H9 (cell line): ENCODE measurements around the gene SORBS1. TPM values are rescaled to one million over a fixed set of nuclear protein-coding genes. Genes with fewer than 3 reads are reported as not detected.

Experiments used
- DNase-seq: peaks from one replicate; pipeline ENCODE4 v3.0.0-alpha.2; 2017
- H2AFZ ChIP-seq: one replicate; pipeline ENCODE4 v1.6.1; 2013; ENCODE audit warnings: mild to moderate bottlenecking, low read length, control low read depth, moderate library complexity
- H2AK5ac ChIP-seq: 2 replicates; pipeline ENCODE4 v1.6.1; 2013; ENCODE audit warnings: low read length, control low read depth, mixed read lengths; ENCODE audit not compliant: insufficient read length
- H2BK120ac ChIP-seq: one replicate; pipeline ENCODE4 v1.6.1; 2013; ENCODE audit warnings: low read depth, mild to moderate bottlenecking, low read length, control low read depth, inconsistent platforms; ENCODE audit not compliant: poor library complexity, severe bottlenecking
- H2BK12ac ChIP-seq: 2 replicates; pipeline ENCODE4 v1.6.1; 2013; ENCODE audit warnings: low read length, control low read depth, mixed read lengths, low read depth; ENCODE audit not compliant: insufficient read length
- H2BK15ac ChIP-seq: 2 replicates; pipeline ENCODE4 v1.6.1; 2013; ENCODE audit warnings: low read depth, low read length, control low read depth
- H2BK20ac ChIP-seq: one replicate; pipeline ENCODE4 v1.6.1; 2013; ENCODE audit warnings: low read depth, mild to moderate bottlenecking, low read length, control low read depth, inconsistent platforms; ENCODE audit not compliant: poor library complexity, severe bottlenecking
- H2BK5ac ChIP-seq: 2 replicates; pipeline ENCODE4 v1.6.1; 2013; ENCODE audit warnings: low read length, control low read depth, mixed read lengths; ENCODE audit not compliant: insufficient read length
- H3K14ac ChIP-seq: 2 replicates; pipeline ENCODE4 v1.6.1; 2013; ENCODE audit warnings: low read length, control low read depth; ENCODE audit not compliant: insufficient read depth
- H3K18ac ChIP-seq: 2 replicates; pipeline ENCODE4 v1.6.1; 2013; ENCODE audit warnings: low read depth, mild to moderate bottlenecking, mixed read lengths, low read length, control low read depth; ENCODE audit not compliant: insufficient read length
- H3K23ac ChIP-seq: 2 replicates; pipeline ENCODE4 v1.6.1; 2013; ENCODE audit warnings: low read length, control low read depth, mixed read lengths, low read depth; ENCODE audit not compliant: insufficient read length
- H3K23me2 ChIP-seq: 2 replicates; pipeline ENCODE4 v1.6.1; 2013; ENCODE audit warnings: low read depth, mild to moderate bottlenecking, mixed read lengths, low read length, control low read depth; ENCODE audit not compliant: insufficient read length, poor library complexity, severe bottlenecking
- H3K27ac ChIP-seq: 2 replicates; pipeline ENCODE4 v1.5.1; 2013; ENCODE audit warnings: low read length, control low read depth, mixed read lengths, low read depth; ENCODE audit not compliant: insufficient read length
- H3K27me3 ChIP-seq: 2 replicates; pipeline ENCODE4 v1.6.1; 2013; ENCODE audit warnings: low read length, control low read depth, inconsistent platforms; ENCODE audit not compliant: insufficient read depth
- H3K4ac ChIP-seq: 2 replicates; pipeline ENCODE4 v1.6.1; 2013; ENCODE audit warnings: low read depth, mild to moderate bottlenecking, control low read depth, inconsistent platforms, low read length, moderate library complexity
- H3K4me1 ChIP-seq: 2 replicates; pipeline ENCODE4 v1.6.1; 2013; ENCODE audit warnings: low read length, control low read depth, inconsistent platforms; ENCODE audit not compliant: insufficient read depth
- H3K4me2 ChIP-seq: 2 replicates; pipeline ENCODE4 v1.6.1; 2013; ENCODE audit warnings: low read length, control low read depth, mixed read lengths; ENCODE audit not compliant: insufficient read length, insufficient read depth
- H3K56ac ChIP-seq: 2 replicates; pipeline ENCODE4 v1.6.1; 2013; ENCODE audit warnings: low read depth, mild to moderate bottlenecking, mixed read lengths, low read length, control low read depth; ENCODE audit not compliant: insufficient read length
- H3K79me1 ChIP-seq: 2 replicates; pipeline ENCODE4 v1.6.1; 2013; ENCODE audit warnings: low read depth, mild to moderate bottlenecking, moderate library complexity, low read length, control low read depth, inconsistent platforms; ENCODE audit not compliant: insufficient read depth, poor library complexity, severe bottlenecking
- H3K79me2 ChIP-seq: 2 replicates; pipeline ENCODE4 v1.6.1; 2013; ENCODE audit warnings: low read length, control low read depth, inconsistent platforms; ENCODE audit not compliant: insufficient read depth
- H3K9ac ChIP-seq: 2 replicates; pipeline ENCODE4 v1.6.1; 2013; ENCODE audit warnings: low read length, control low read depth, mixed read lengths; ENCODE audit not compliant: insufficient read length; ENCODE audit errors: extremely low read depth
- H3K9me3 ChIP-seq: one replicate; pipeline ENCODE4 v1.6.1; 2013; ENCODE audit warnings: low read depth, low read length, inconsistent platforms; ENCODE audit not compliant: control insufficient read depth
- H3T11ph ChIP-seq: one replicate; pipeline ENCODE4 v1.6.1; 2013; ENCODE audit warnings: mild to moderate bottlenecking, low read length, control low read depth, inconsistent platforms
- H4K20me1 ChIP-seq: one replicate; pipeline ENCODE4 v1.6.1; 2013; ENCODE audit not compliant: control insufficient read depth, insufficient read length, insufficient read depth
- H4K5ac ChIP-seq: 2 replicates; pipeline ENCODE4 v1.6.1; 2013; ENCODE audit warnings: low read depth, mild to moderate bottlenecking, mixed read lengths, low read length, control low read depth; ENCODE audit not compliant: insufficient read length
- H4K8ac ChIP-seq: replicated peaks from 2 replicates; pipeline ENCODE4 v1.6.1; 2013; ENCODE audit warnings: low read length, control low read depth, mixed read lengths, low read depth; ENCODE audit not compliant: insufficient read length
- H4K91ac ChIP-seq: 2 replicates; pipeline ENCODE4 v1.6.1; 2013; ENCODE audit warnings: low read depth, mild to moderate bottlenecking, moderate library complexity, mixed read lengths, low read length, control low read depth; ENCODE audit not compliant: insufficient read length
- H3K27ac Mint-ChIP-seq, 3 experiments: 2 replicates in 2 of 3; 3 replicates in 1 of 3; pipeline ENCODE4 v1.8.0; 2020 to 2021; ENCODE audit warnings: mixed read lengths in 3 of 3, mild to moderate bottlenecking in 1 of 3, moderate library complexity in 1 of 3
- H3K27me3 Mint-ChIP-seq: 2 replicates; pipeline ENCODE4 v1.8.0; 2021; ENCODE audit warnings: low read depth, mild to moderate bottlenecking, moderate library complexity, mixed read lengths
- H3K36me3 Mint-ChIP-seq, 3 experiments: 2 replicates in 2 of 3; 3 replicates in 1 of 3; pipeline ENCODE4 v1.8.0; 2020 to 2021; ENCODE audit warnings: low read depth in 3 of 3, mixed read lengths in 3 of 3; ENCODE audit not compliant: insufficient read depth in 1 of 3
- H3K4me1 Mint-ChIP-seq, 2 experiments: 2 replicates each; pipeline ENCODE4 v1.8.0; 2020; ENCODE audit warnings: mixed read lengths in 2 of 2
- H3K4me3 Mint-ChIP-seq, 2 experiments: 2 replicates in 1 of 2; 3 replicates in 1 of 2; pipeline ENCODE4 v1.8.0; 2020 to 2021; ENCODE audit warnings: mild to moderate bottlenecking in 2 of 2, mixed read lengths in 2 of 2, moderate library complexity in 1 of 2
- H3K9me3 Mint-ChIP-seq, 2 experiments: 2 replicates in 1 of 2; 3 replicates in 1 of 2; pipeline ENCODE4 v1.8.0; 2020; ENCODE audit warnings: mild to moderate bottlenecking in 2 of 2, mixed read lengths in 2 of 2, moderate library complexity in 1 of 2
- CTCF ChIP-seq: fragments of 200-600 bp; sonication (generic); conservative IDR thresholded peaks from 3 replicates; pipeline ENCODE4 v1.8.0; 2021; ENCODE audit warnings: antibody characterized with exemption, mild to moderate bottlenecking
- WGBS: extraction: QIAGEN DNeasy Blood & Tissue Kit; methylation state at CpG from one replicate; pipeline ENCODE4 v1.1.7; 2013; ENCODE audit warnings: missing lambda C conversion rate, low lambda C conversion rate, mixed read lengths; ENCODE audit not compliant: insufficient read length; ENCODE audit errors: extremely low coverage; 5-methylcytosine and 5-hydroxymethylcytosine counted together
- total RNA-seq: library from RNA; stranded (reverse); gene quantifications from 2 replicates; pipeline ENCODE4 v1.2.1, GENCODE V29; 2021

Gene SORBS1
- total RNA-seq, 1 experiment from 2014 or later, result 24.3 TPM

GRCh38 chr10:95520617-95521016 lies 40.6 kb downstream of the SORBS1 start:
- H4K8ac ChIP-seq, result no peak overlapping the region
- H3K27ac ChIP-seq, result no peak overlapping the region
- H2BK12ac ChIP-seq, result no peak overlapping the region
- no peaks in the 10 kb centered on the region for H3K27me3 Mint-ChIP-seq
- TF ChIP-seq CTCF, result no peak
- H3K36me3 Mint-ChIP-seq, result no peaks in the 10 kb centered on the region
- H3K4me2 ChIP-seq, result no peak overlapping the region
- no peak overlapping the region for H3T11ph ChIP-seq
- no peak overlapping the region for H4K91ac ChIP-seq
- H3K18ac ChIP-seq, result no peak overlapping the region
- no peak overlapping the region for H3K9ac ChIP-seq
- H4K20me1 ChIP-seq, result no peaks in the 10 kb centered on the region
- no peak overlapping the region for H2BK15ac ChIP-seq
- no peak overlapping the region for H3K4me3 Mint-ChIP-seq
- no peak overlapping the region for H4K5ac ChIP-seq
- peaks cover 11% of the 10 kb centered on the region for H3K4me1 ChIP-seq
- H2BK120ac ChIP-seq, result no peak overlapping the region
- no peaks in the 10 kb centered on the region; the same call in 1 of the 2 replicates for H3K79me2 ChIP-seq
- H3K4me1 Mint-ChIP-seq, result peaks cover 29 to 30% of the 10 kb centered on the region in 2 experiments
- H3K14ac ChIP-seq, result no peak overlapping the region
- WGBS, result no CpG with 5 or more reads among the region's 1 CpG
- H2BK5ac ChIP-seq, result no peak overlapping the region
- H3K56ac ChIP-seq, result no peak overlapping the region
- DNase-seq, result no peak
- no peak overlapping the region for H3K23ac ChIP-seq
- peaks cover 3% of the 10 kb centered on the region for H3K79me1 ChIP-seq
- H2AK5ac ChIP-seq, result no peak overlapping the region
- no peak overlapping the region for H2BK20ac ChIP-seq
- no peak overlapping the region for H3K4ac ChIP-seq
- H3K27me3 ChIP-seq, result no peaks in the 10 kb centered on the region
- no peak overlapping the region for H3K27ac Mint-ChIP-seq
- no peaks in the 10 kb centered on the region for H3K9me3 ChIP-seq
- no peak overlapping the region for H2AFZ ChIP-seq
- H3K23me2 ChIP-seq, result no peaks in the 10 kb centered on the region
- H3K9me3 Mint-ChIP-seq, result no peaks in the 10 kb centered on the region
